ENCODE measurements around the gene ZCCHC24.

ZCCHC24 gene

DNA sequence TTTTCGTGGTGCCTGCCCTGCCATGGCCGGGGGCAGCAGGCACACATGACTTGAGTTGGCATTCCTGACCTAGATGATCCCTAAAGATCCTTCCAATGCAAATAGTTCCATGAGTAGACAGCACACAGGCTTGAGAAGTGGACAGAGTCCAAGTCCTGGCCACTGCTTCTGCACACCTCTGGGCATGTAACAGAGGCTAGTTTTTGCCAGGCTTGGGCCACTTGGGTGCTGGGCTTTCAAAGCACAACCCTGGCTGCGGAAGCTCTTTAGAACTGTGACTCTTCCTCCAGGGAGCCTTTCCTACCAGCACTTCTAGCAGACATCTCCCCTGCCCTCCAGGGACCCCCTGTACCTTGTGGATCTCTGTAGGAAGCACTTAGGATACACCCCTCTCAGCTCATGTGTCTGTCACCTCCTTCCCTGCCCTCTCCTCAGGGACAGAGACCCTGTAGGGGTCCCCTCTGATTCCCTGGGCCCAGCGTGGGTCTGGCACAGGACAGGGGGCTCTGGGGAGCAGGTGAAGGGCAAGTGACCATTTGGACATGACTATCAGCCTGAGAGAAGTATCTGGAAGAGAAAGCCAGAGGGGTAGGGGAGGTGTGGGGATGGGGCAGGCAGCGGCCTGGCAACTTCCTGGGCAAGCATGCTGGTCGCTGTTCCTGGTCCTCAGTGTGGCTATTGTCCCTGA is 36.2 kb downstream of the ZCCHC24 start:
- DNase-seq = no peak

- DNase-seq = no peak
These were observed 37.3 kb downstream of the ZCCHC24 start for GRCh38 chr10:79407811-79408795.

- DNase-seq = no peak
These were observed 38.0 kb downstream of the ZCCHC24 start for GRCh38 chr10:79407423-79407796.

DNA sequence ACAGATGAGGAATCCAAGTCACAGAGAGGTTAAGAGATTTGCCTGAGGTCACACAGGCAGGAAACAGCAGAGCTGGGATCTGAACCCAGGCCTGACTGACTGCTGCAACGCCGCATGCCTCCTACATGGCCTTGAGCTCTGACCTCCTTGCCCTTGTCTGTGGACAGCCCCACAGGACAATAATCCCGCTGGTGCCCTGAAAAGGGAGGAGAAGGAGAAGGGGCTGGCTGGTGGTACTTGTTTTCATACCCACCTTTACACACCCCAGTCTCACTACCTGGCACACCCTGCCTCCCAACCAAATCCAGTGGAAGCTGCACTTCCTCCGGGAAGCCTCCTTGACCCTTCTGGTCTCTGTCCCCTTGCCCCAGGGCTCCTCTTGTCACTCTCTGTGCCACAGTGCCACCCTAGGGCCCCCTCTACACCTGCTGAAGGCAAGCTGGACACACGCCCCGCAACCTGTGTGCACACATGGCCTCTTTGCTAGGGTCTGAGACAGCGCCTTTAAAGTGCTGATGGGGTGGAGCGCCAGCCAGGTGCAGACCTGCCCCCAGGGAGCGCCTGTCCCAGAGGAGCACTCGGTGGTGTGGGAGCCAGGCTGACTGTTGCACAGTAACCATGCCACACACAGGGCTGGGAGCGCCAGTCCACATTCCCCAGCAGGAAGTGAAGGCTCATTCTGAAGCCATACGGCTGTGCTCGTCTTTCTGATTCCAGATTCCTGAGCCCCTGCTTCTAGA is 38.6 kb downstream of the ZCCHC24 start:
- DNase-seq = no peak

GRCh38 chr10:79405995-79406515 is 39.4 kb downstream of the ZCCHC24 start:
- no peak for DNase-seq

- DNase-seq = no peak
These were observed 40.0 kb downstream of the ZCCHC24 start for GRCh38 chr10:79405221-79405994.

- no peak for DNase-seq
These were observed 40.7 kb downstream of the ZCCHC24 start for GRCh38 chr10:79404690-79405131.

DNA sequence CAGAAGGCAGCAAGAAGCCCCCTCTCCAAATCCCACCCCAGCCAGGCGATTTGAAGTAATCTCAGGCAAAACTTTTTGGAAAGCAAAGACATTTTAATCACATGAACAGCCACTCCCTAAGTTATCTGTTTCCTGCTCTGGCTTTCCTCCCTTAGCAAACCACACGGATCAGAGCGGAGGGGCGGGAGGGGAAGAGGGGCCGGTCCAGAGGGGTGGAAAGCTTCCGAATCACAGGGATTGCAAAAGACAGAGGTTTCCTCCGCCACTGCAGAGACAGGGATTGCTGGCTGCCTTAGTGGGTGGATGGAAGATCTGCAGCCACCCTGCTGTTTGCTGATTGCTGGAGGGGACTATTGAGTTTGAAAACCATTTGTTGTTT is 41.2 kb downstream of the ZCCHC24 start:
- no peak for DNase-seq

DNA sequence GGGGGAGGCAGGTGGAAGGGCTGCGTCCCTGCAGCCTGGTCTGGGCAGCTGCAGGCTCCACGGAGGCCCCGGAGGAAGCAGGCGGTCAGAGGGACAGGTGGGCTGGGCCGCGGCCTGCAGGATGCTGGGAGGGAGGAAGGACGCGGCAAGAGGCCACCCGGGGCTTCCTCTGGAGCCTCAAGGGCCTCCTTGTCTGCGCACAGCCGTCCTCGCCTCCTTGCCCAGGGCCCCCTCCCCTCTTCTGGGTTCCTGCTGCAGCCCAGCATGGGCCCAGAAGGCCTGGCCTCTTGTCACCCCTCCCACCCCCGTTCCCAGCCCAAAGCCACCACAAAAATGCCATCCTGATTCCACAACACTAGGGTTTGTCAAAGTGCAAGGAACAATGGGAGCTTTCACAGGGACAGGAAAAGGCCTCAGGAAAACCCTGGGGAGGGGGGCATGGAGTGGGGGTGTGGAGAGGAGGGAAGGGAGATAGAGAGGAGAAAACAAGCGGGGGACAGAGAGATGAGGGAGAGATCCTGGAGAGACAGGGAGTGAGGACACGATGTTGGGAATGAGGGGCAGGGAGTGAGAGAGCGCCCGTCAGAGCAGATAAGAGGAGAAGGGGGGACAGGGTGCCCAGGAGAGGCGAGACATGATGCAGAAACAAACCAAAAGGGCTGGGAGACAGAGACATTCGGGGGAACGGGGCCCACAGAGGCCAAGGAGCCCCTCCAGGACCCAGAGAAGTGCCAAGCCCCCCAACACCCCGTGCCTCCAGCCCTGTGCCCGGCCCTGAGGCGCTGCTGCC is 41.8 kb downstream of the ZCCHC24 start:
- no peak for DNase-seq

DNA sequence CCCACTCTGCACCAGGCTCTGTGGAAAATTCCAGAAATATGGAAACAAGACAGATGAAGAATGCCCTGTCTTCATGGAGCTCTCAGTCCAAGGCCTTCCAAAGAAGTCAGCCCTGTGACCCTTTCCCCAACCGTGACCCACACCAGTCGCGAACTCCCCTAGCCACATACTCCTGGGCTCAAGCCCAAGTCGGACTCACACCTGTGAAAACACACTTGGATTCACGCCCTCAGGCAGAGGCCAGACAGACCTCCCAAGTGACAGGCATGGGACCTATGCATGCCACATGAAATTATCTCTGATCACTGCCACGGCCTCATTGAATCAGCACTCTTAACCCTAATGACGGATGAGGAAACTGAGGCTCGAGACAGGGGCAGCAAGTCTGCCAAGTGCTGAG is 42.5 kb downstream of the ZCCHC24 start:
- no peak for DNase-seq

DNA sequence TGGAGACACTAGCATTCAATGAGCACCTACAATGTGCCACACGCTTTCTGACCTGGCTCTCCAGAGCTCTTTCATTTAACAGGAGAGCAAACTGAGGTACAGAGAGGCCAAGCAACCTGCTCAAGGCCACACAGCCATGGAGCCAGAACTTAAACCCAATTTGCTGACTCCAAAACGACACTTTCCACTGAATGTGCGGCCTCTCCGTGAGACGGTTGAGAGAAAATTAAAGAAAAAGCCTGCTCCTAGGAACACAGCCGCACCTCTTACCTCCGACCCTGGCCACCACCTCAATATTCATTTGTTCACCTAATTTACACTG is 42.8 kb downstream of the ZCCHC24 start:
- no peak for DNase-seq

GRCh38 chr10:79401015-79401921 is 44.2 kb downstream of the ZCCHC24 start:
- no peak for DNase-seq

DNA sequence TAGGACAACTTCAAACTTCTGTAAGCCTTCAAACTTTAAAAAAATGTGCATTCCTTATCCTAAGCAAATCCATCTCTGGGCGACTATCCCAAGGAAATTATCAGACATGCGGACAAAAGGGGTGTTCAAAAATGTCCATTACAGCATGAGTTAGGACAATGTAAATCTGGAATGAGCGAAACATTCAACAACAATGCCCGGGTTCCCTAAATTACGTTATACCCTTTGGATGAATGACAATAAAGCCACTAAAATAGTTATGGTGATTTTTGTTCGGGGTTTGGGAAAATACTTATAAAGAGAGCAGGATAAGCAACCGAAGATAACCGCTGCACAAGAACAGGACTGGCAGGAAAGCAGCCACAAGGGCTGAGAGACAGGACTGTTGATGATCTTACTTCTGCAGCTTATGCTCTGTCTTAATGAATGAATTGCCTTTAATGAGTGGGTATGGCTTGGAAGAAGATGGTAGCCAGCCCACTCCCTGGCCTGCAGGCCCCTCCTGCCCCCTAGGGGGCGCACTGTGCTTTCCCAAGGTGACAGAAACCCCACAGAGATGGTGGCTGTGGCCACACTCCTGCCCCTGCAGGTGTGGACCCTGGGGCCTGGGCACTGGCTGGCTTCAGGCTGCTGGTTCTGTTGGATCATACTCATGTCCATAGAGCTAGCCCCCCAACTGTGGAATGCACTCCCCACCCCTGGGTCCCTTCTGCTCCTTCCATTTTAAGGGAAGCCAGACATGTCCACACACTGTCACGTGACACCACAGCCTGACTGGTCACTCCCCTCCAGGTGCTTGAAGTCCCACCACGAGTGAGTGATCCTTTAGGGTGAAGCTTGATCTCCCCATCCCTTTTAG is 45.0 kb downstream of the ZCCHC24 start:
- no peak for DNase-seq

- DNase-seq = no peak
These were observed 46.1 kb downstream of the ZCCHC24 start for GRCh38 chr10:79399223-79399831.

DNA sequence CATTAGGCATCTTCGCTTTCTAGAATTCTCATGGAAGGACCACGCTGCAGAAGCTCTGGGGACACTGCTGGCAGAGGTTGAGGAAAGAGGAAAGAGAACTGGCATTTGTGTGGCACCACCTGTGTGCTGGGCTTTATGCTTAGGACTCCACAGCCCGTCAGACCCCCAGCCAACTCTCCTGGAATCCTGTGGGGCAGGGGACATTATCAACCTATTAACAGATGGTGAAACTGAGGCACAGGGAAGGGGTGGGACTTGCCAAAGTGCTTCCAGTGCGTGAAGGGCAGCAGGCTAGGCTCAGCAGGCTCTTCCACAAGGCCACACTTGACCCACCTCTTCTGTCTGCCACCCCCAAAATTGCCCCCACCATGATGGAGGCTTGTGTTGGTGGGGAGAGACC is 46.8 kb downstream of the ZCCHC24 start:
- no peak for DNase-seq

DNA sequence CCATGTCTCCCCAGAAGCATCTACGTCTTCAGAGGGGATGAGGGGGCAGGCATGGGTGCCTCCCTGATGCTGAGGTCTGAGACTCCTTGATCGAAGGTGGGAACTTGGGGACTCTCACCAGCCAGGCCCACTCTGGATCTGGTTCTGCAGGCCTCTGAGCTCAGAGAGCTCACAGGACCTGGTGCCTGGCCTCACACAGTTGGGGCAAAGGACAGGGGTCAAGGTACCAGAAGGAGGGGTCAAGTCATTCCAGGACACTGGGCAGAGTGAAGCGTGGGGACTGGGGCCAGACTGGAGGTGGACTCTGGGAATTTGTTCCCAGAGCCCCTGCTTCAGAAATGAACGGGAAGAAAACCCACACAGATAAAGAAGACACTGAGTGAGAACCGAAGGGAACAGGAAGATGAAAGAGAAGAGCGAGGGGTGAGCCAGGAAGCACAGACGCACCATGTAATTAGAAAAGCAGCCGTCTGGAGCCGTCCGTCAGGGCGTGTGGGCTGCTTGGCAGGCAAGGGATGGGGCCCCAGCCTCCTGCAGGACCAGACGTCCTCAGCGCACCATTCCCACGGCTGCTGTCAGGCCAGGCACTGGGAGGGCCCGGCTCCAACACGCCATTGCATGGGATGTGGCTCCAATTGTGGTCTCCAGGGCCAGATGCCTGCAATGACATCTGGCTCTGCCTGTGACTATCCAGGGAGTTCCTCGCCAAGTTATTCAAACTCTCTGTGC is 47.7 kb downstream of the ZCCHC24 start:
- no peak for DNase-seq

DNA sequence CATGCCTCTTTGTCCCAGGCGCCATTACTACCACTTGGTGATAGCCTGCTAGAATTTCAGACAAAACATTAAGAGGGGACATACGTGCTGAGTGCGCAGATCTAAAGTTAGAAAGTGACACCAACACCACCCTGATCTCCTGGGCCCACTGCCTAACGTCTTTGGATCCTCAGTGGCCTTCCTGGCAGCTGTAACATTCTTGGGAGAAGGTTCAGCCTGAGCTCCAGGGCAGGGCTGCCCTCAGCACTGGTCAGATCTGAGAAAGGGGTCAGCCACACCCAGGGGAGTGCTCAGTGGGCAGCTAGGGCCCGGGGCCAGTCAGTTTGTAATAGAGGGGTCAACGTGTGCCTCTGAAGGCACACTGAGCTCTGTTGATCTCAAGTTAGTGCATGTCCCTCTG is 48.4 kb downstream of the ZCCHC24 start:
- no peak for DNase-seq

- no peak for DNase-seq
These were observed 48.9 kb downstream of the ZCCHC24 start for GRCh38 chr10:79396520-79396919.
